HepG2 (cell line): ENCODE results near the gene HSD3B7. TPM values are rescaled to one million over a fixed set of nuclear protein-coding genes. Genes with fewer than 3 reads are reported as not detected.
A peak's percentile ranks its signal among the peaks of the same experiment; 100 is the strongest.

Source experiments
- AHR ChIP-seq: IDR thresholded peaks from 2 replicates; pipeline ENCODE4 v1.6.1; 2018; ENCODE audit warnings: missing genetic modification reagents, missing compliant biosample characterization
- E2F2 ChIP-seq: sonication (generic); formaldehyde crosslinking; IDR thresholded peaks from 2 replicates; pipeline ENCODE4 v1.4.0; 2020; ENCODE audit warnings: missing genetic modification reagents, borderline replicate concordance
- HBP1 ChIP-seq: IDR thresholded peaks from 2 replicates; pipeline ENCODE4 v1.6.1; 2016; ENCODE audit warnings: low read depth, control low read depth
- NCOR1 ChIP-seq: fragments of 200-600 bp; sonication (generic); IDR thresholded peaks from 2 replicates; pipeline ENCODE4 v1.7.0; 2017; ENCODE audit warnings: antibody characterized with exemption, low read length, borderline replicate concordance
- TBL1XR1 ChIP-seq: fragments of 150-350 bp; IDR thresholded peaks from 2 replicates; pipeline ENCODE4 v1.6.1; 2014; ENCODE audit warnings: borderline replicate concordance, low read length; ENCODE audit not compliant: partially characterized antibody
- TOE1 ChIP-seq: sonication (generic); formaldehyde crosslinking; IDR thresholded peaks from 2 replicates; pipeline ENCODE4 v1.4.0; 2020; ENCODE audit warnings: mild to moderate bottlenecking, missing genetic modification reagents
- ZBTB3 ChIP-seq: sonication (generic); formaldehyde crosslinking; IDR thresholded peaks from 2 replicates; pipeline ENCODE4 v1.4.0; 2020; ENCODE audit warnings: low read depth, mild to moderate bottlenecking, moderate library complexity, missing genetic modification reagents, borderline replicate concordance
- ZFP62 ChIP-seq: sonication (generic); formaldehyde crosslinking; IDR thresholded peaks from 2 replicates; pipeline ENCODE4 v1.4.0; 2020; ENCODE audit warnings: missing genetic modification reagents
- ZMYM3 ChIP-seq: sonication (generic); formaldehyde crosslinking; IDR thresholded peaks from 2 replicates; pipeline ENCODE4 v1.5.1; 2020; ENCODE audit warnings: mild to moderate bottlenecking, missing genetic modification reagents
- polyA plus RNA-seq, 8 experiments: library from polyadenylated mRNA; depleted of rRNA in 3 of 8; stranded (reverse) in 7 of 8; unstranded in 1 of 8; fragments of >200 nt; fragmentation: Illumina TruSeq in 4 of 8; extraction: Trizol in 4 of 8; gene quantifications; 2 replicates each; pipeline versions ENCODE4 v1.2.1 to v1.2.3, GENCODE V29; 2011 to 2016; ENCODE audit warnings: low read depth in 4 of 8, missing spikeins in 1 of 8, mixed read lengths in 1 of 8; ENCODE audit not compliant: insufficient read depth in 1 of 8
- total RNA-seq, 5 experiments: library from RNA; depleted of rRNA; stranded (reverse); fragments of >200 nt; fragmentation: Illumina TruSeq; extraction: Trizol; gene quantifications; 2 replicates each; pipeline ENCODE4 v1.2.3, GENCODE V29; 2016; ENCODE audit warnings: low read depth in 1 of 5
- TF ChIP-seq, protein P1 (sequence below): sonication (generic); formaldehyde crosslinking; IDR thresholded peaks from 2 replicates; pipeline ENCODE4 v1.9.0; 2021; ENCODE audit warnings: missing genetic modification reagents, mild to moderate bottlenecking, borderline replicate concordance
- TF ChIP-seq, protein P2 (sequence below): sonication (generic); formaldehyde crosslinking; IDR thresholded peaks from 2 replicates; pipeline ENCODE4 v1.5.1; 2020; ENCODE audit warnings: missing genetic modification reagents, mild to moderate bottlenecking, borderline replicate concordance
- TF ChIP-seq, protein P3 (sequence below): sonication (generic); formaldehyde crosslinking; IDR thresholded peaks from 2 replicates; pipeline ENCODE4 v1.4.0; 2020; ENCODE audit warnings: mild to moderate bottlenecking, missing genetic modification reagents, borderline replicate concordance
- TF ChIP-seq, protein P4 (sequence below): IDR thresholded peaks from 2 replicates; pipeline ENCODE4 v1.6.1; 2016; ENCODE audit warnings: mild to moderate bottlenecking

Gene HSD3B7
- total and polyA plus RNA-seq, 2 of the 13 experiments (the other 11 are each of a cell fraction or from before 2014, with no cell fraction given), result 32.9 to 69.7 TPM

DNA sequence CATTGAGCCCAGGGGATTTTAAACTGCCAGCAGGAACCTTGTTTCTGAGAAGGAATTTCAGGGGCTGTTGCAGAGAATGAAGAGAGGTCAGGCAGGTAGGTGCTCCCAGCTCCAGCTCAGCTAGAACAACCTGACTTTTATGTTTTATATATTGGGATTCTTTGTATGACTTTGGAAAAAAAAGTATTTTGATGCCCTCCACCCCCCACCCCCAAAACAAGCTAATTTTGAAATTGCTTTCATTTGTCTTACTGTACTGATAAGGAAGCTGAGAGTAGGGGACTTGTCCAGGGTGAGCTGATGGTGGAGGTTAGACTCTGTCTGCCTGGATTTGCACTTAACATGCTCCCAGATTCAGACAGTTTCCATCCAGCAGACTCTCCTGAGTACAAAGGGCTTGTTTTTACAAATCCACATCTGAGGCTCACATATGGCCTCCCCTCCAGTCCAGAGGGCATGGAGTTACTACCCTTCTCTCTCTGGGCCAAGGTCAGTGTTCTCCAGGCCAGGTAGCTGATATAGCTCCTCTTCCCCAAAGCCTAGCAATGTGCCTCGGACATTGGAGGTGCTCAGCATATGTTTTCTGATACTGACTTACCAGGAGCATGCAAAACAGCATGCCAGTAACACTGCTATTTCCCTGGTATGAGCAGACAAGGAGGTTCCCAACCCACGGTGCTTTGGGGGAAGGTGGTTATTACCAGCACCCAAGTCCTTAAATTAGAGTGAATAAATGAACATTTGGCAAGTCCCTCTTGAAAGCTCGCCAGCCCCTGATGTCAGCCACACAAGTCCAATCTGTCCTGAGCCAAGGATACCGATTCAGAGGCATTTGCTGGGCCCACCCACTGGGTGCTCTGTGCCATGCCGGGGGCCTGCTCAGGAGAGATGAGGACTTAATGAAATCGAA lies 14.1 kb downstream of the HSD3B7 start (continued):
- TF ChIP-seq, protein P1, sequence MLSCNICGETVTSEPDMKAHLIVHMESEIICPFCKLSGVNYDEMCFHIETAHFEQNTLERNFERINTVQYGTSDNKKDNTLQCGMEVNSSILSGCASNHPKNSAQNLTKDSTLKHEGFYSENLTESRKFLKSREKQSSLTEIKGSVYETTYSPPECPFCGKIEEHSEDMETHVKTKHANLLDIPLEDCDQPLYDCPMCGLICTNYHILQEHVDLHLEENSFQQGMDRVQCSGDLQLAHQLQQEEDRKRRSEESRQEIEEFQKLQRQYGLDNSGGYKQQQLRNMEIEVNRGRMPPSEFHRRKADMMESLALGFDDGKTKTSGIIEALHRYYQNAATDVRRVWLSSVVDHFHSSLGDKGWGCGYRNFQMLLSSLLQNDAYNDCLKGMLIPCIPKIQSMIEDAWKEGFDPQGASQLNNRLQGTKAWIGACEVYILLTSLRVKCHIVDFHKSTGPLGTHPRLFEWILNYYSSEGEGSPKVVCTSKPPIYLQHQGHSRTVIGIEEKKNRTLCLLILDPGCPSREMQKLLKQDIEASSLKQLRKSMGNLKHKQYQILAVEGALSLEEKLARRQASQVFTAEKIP, result no peak
- 0 out of 2 replicates have a peak, but pooled peaks have one; percentile 75 for TF ChIP-seq ZBTB3 (CRISPR knock-in tag)
- TF ChIP-seq, protein P2, sequence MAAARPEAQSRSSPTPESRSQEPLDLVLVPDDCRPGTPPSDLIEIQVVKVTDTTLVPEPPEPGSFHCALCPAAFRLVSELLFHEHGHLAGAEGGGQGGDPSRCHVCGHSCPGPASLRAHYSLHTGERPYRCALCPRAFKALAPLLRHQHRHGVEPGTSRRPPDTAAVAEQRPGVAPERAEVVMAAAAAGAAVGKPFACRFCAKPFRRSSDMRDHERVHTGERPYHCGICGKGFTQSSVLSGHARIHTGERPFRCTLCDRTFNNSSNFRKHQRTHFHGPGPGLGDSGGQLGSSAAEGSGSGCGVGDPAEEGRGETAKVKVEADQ (CRISPR knock-in tag), result peak; percentile 82; the same call in 1 of the 2 replicates
- peak; percentile 93 for TF ChIP-seq ZMYM3 (CRISPR knock-in tag)
- TF ChIP-seq HBP1, result no peak
- no peak; the same call in 1 of the 2 replicates for TF ChIP-seq AHR
- TF ChIP-seq NCOR1, result peak; percentile 84
- TF ChIP-seq, protein P3, sequence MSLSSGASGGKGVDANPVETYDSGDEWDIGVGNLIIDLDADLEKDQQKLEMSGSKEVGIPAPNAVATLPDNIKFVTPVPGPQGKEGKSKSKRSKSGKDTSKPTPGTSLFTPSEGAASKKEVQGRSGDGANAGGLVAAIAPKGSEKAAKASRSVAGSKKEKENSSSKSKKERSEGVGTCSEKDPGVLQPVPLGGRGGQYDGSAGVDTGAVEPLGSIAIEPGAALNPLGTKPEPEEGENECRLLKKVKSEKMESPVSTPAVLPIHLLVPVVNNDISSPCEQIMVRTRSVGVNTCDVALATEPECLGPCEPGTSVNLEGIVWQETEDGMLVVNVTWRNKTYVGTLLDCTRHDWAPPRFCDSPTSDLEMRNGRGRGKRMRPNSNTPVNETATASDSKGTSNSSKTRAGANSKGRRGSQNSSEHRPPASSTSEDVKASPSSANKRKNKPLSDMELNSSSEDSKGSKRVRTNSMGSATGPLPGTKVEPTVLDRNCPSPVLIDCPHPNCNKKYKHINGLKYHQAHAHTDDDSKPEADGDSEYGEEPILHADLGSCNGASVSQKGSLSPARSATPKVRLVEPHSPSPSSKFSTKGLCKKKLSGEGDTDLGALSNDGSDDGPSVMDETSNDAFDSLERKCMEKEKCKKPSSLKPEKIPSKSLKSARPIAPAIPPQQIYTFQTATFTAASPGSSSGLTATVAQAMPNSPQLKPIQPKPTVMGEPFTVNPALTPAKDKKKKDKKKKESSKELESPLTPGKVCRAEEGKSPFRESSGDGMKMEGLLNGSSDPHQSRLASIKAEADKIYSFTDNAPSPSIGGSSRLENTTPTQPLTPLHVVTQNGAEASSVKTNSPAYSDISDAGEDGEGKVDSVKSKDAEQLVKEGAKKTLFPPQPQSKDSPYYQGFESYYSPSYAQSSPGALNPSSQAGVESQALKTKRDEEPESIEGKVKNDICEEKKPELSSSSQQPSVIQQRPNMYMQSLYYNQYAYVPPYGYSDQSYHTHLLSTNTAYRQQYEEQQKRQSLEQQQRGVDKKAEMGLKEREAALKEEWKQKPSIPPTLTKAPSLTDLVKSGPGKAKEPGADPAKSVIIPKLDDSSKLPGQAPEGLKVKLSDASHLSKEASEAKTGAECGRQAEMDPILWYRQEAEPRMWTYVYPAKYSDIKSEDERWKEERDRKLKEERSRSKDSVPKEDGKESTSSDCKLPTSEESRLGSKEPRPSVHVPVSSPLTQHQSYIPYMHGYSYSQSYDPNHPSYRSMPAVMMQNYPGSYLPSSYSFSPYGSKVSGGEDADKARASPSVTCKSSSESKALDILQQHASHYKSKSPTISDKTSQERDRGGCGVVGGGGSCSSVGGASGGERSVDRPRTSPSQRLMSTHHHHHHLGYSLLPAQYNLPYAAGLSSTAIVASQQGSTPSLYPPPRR (CRISPR knock-in tag), result peak; percentile 81; the same call in 1 of the 2 replicates
- TF ChIP-seq ZFP62 (CRISPR knock-in tag), result no peak
- TF ChIP-seq, protein P4, sequence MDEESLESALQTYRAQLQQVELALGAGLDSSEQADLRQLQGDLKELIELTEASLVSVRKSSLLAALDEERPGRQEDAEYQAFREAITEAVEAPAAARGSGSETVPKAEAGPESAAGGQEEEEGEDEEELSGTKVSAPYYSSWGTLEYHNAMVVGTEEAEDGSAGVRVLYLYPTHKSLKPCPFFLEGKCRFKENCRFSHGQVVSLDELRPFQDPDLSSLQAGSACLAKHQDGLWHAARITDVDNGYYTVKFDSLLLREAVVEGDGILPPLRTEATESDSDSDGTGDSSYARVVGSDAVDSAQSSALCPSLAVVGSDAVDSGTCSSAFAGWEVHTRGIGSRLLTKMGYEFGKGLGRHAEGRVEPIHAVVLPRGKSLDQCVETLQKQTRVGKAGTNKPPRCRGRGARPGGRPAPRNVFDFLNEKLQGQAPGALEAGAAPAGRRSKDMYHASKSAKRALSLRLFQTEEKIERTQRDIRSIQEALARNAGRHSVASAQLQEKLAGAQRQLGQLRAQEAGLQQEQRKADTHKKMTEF (CRISPR knock-in tag), result peak; percentile 27; the same call in 1 of the 2 replicates
- no peak for TF ChIP-seq E2F2 (CRISPR knock-in tag)
- TF ChIP-seq TBL1XR1, result peak; percentile 61
- TF ChIP-seq TOE1 (CRISPR knock-in tag), result no peak; the same call in 1 of the 2 replicates
